ENCODE results near the gene KLHL24.

GRCh38 chr3:183662099-183662498 lies 26.7 kb downstream of the KLHL24 start:
- no peak for TF ChIP-seq POLR2A (IDR thresholded peaks at IDR 0.05)
- TF ChIP-seq, protein P1, sequence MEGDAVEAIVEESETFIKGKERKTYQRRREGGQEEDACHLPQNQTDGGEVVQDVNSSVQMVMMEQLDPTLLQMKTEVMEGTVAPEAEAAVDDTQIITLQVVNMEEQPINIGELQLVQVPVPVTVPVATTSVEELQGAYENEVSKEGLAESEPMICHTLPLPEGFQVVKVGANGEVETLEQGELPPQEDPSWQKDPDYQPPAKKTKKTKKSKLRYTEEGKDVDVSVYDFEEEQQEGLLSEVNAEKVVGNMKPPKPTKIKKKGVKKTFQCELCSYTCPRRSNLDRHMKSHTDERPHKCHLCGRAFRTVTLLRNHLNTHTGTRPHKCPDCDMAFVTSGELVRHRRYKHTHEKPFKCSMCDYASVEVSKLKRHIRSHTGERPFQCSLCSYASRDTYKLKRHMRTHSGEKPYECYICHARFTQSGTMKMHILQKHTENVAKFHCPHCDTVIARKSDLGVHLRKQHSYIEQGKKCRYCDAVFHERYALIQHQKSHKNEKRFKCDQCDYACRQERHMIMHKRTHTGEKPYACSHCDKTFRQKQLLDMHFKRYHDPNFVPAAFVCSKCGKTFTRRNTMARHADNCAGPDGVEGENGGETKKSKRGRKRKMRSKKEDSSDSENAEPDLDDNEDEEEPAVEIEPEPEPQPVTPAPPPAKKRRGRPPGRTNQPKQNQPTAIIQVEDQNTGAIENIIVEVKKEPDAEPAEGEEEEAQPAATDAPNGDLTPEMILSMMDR (IDR thresholded peaks at IDR 0.05), result no peak
